GM19324 (cell line): Measurements from ENCODE around the gene FOXJ1.
"Not testable (repeated sequence)": the region's sequence is repeated elsewhere in the genome, so short reads cannot be mapped to it uniquely, and the experiment has no call there.

ENCODE experiments used
- ATAC-seq: cut with Tn5 transposase; IDR thresholded peaks from one replicate; pipeline ENCODE4 v1.9.1; 2021; ENCODE audit warnings: mild to moderate bottlenecking, moderate library complexity; ENCODE audit not compliant: unreplicated experiment, low FRiP score

The FOXJ1 gene

DNA sequence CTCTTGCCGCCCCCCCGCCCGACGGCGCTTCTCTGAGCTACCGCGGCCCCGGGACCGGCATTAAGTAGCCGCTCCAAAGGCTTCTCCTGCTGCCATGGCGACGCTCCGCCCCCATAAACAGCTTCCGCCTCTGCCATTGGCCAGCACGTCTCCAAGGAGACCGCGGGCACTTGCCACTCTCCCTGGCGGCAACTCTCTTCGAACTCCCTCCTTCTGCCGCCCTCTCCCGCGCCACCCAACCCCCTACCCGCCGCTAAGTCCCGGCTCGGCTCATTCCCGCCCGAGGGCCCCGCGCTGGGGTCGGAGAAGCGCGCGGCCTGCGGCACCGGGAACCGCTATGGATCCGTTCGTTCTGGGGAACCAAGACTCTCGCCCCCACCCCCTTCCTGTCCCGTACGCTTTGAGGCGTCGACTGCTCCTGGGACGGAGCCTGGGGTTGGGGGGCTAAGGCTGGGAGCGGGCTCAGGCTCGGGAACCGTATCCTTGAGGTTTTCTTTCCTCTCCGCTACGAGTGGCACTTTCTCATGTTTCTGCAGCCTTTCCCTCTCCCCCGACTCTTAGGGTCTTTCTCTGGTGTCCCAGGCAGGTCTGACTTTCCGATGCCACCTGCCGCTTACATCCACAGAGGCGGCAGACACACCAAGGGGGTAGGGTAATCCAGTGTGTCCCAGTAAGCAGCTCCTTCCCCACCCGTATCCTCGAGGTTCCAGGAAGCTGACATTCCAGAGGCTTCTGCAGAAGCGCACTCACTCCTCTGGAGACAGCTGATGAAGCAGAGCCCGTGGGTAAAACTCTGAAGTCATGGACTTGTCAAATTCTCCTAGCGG, at the start of gene FOXJ1:
Gene FOXJ1 (minus strand): TSS at position 34 of the 827 bp plus-strand sequence. CDS start 850 bp downstream, outside the sequence.
- ATAC-seq = peak; percentile 69

DNA sequence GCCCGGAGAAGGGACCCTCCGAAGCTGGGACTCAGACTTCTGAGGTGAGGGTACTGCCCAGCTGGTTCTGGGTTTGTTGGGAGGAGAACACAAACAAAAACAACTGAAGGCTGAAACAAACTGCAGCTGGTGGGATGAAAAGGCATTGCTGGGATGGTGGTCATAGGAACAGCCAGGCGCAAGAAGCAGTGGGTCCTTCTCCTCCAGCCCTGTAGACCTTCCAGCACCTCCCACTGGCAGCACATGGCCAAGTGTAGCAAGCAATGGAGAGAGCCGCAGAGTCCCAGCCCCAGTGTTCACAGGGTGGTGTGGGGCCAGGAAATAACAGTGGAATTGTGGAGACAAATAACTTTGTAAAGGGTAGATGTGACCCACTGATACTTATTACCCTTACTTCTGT, 48.7 kb upstream of the FOXJ1 start:
- ATAC-seq = no peak

- no peak for ATAC-seq
These were observed 48.2 kb upstream of the FOXJ1 start for GRCh38 chr17:76189247-76189646.

- ATAC-seq = no peak
These were observed 47.4 kb upstream of the FOXJ1 start for GRCh38 chr17:76188213-76189016.

GRCh38 chr17:76186774-76187173, 45.7 kb upstream of the FOXJ1 start:
- ATAC-seq = not testable (repeated sequence)

DNA sequence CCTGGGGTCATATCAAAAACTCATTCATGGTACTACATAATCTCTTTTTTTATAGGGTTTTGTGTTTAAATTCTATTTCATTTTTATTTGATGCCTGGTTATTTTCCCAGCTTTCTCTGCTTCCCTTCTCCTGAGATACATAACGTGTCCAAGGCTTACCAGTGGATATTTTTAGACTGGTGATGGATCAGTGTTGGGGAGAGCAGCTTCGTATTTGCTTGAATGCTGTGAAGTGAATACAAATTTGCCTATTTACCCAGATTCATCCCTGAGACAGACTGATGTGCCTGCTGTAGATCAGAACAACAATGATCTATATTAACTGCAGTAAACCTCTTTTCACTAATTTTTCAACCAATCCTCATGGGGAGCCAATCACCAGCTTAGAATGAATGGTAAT, 43.2 kb upstream of the FOXJ1 start:
- ATAC-seq = no peak

DNA sequence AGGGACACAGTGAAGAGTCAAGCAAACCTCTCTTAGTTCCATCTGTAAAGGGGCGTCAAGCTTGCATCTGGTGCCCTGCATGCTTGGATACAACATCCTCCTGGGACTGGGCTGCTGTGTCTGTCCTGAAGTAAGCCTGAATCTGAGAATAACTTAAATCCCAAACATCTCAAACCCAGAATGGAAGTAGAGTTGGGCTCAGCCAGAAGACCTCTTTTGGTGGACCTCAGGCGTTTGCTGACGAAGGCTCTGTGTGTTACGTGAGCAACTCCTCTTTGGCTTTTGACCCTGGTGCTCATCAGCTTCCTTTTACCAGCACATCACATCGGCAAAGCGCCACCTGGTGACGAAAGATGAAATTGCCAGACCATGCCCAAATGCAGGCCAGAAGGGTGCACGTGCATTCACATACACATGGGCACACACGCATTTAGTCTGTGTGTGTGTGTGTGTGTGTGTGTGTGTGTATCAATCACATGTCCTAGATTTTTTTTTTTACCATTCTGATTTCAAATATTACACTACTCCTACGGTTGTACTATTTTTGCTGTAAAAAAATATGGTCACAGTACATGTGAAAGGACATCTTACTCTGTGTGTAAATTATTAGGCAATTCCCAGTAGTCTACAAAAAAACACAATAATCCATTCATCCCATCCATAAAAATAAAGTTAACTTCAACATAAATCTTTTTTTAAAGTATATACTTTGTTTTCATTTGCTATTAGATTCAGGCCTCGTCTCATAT, 41.1 kb upstream of the FOXJ1 start:
- ATAC-seq = peak; percentile 47

GRCh38 chr17:76179496-76180467, 38.7 kb upstream of the FOXJ1 start:
- no peak for ATAC-seq

DNA sequence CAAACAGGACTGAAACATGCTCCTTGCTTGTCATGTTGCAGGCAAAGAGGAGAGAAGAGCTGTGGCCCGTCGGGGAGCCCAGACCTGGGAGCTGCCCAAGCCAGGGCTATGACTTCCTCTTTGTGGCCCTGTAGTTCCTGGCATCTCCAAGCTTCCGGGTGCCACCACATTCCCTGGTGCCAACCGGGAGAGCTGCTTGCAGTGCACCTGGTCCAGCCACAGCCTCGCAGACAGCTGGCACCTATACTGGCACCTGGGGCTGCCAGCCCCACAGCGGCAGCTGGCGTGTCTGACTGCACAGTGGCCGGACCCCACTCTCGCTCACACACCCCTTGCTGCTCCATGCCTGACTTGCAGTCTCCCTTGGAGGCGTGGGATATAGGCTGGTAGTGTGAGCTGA, 37.1 kb upstream of the FOXJ1 start:
- ATAC-seq = no peak

- no peak for ATAC-seq
These were observed 35.9 kb upstream of the FOXJ1 start for GRCh38 chr17:76176701-76177574.

DNA sequence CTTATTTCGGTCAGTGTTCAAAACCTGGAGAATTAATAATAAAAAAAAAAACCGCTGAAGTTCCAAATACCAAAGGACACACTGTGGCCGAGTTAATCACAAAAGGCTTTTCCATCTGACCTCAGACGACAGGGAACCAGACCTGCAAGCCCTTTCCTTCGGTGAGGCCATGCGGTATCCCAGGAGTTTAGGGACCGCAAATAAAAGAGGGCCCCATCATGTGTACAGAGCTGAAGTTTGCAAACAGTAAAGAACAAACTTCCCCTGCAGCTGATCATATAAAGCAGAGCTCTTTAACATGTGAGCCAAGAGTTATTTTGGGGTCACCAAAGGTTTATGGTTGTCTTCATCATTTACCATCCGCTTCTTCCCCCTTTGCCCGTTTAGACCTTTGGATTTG, 33.0 kb upstream of the FOXJ1 start:
- ATAC-seq = no peak

GRCh38 chr17:76173474-76173873, 32.4 kb upstream of the FOXJ1 start:
- no peak for ATAC-seq

- no peak for ATAC-seq
These were observed 30.7 kb upstream of the FOXJ1 start for GRCh38 chr17:76171706-76172105.

DNA sequence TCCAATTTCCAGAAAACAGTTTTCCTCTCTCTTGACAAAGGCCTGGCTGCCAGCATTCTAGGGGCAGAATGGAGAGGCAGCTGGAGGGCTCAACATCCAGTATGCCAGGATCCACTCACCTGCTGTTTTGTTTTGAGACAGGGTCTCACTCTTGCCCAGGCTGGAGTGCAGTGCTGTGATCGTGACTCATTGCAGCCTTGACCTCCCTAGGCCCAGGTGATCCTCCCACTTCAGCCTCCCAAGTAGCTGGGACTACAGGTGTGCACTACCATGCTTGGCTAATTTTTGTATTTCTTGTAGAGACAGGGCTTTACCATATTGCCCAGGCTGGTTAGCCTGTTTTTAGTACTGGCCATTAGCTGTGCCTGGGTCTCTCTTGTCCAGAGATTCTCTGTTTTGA, 29.1 kb upstream of the FOXJ1 start:
- ATAC-seq = no peak

DNA sequence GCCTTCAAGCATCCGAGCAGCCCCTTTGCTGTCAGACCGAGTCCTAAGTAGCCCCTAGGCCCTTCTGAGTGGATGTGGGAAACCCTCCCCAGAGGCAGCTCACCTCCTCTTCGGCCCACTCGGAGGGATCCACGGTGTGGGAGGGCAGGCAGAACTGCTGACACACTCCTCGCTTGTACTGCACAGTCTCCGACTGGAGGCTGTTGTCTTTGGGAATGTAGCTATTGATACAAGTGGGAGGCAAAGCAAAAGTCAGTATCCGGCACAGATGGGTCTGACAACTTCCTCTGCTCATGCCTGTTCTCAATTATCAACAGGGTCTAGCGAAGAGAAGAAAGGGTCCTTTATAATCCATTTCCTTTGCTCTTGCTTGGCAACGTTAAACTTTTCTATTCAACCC, 25.9 kb upstream of the FOXJ1 start:
- no peak for ATAC-seq

DNA sequence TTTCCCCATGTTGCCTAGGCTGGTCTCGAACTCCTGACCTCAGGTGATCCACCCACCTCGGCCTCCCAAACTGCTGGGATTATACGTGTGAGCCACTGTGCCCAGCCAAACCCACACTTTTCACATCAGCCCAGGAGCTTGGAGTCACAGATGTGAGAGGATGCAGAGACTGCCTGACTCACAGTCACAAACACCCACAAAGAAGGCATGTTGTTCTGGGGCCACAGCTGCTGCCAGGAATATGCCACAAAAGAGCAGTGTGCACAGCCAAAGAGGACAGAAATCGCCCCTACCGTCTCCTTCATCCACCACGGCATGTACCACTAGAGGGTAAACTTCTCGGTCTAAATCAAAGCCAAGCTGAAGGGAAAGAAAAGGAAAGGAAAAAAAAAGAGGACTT, 25.1 kb upstream of the FOXJ1 start:
- ATAC-seq = no peak

DNA sequence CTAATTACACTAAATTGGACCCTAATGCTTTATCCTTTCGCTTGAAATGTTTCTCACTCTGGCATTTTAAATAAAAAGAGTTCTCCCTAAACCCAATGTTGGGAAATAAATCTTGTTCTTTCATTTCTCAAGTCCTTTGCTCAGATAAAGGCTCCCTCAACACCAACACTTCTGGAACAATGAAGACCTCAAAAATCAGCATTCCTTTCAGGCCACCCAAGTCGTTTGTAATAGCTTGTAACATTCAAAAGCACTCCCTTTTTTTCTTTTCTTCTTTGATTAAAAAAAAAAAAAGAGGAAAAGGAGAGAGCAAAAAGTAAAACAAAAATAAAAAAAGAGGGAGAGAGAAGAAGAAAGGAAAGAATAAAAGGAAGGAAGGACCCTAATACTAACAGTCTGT, 23.3 kb upstream of the FOXJ1 start:
- no peak for ATAC-seq

DNA sequence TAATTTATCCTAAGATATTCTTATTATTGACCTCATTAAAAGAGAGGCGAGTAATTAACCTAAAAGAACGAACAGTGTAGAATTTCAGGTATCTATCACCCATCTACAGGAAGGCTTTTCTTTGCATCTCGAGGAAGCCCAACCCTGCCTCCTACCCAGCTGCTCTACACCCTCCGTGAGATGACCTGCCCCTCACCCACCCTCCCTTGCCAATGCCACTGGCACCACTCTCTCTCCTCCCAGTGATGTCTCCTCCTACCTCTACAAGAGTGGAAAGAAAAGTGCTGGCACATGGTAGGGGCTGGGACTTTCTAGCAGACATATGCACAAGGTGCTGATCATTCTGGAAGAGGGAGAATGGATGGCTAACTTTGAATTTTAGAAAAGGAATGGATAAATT, 22.9 kb upstream of the FOXJ1 start:
- no peak for ATAC-seq
